AG09309 (cell line): ENCODE measurements around the gene SCN2B.

Experiments
- DNase-seq: peaks from one replicate; pipeline ENCODE4 v3.0.0-alpha.2; 2010; ENCODE audit warnings: low read depth
- H3K4me3 ChIP-seq: 2 replicates; pipeline ENCODE4 v1.5.1; 2011; ENCODE audit warnings: mild to moderate bottlenecking, low read depth, low read length, moderate library complexity; ENCODE audit not compliant: control insufficient read depth
- CTCF ChIP-seq: IDR thresholded peaks from 2 replicates; pipeline ENCODE4 v1.5.1; 2011; ENCODE audit warnings: mild to moderate bottlenecking, low read depth, low read length, inconsistent platforms; ENCODE audit not compliant: insufficient read depth, control insufficient read depth; ENCODE audit errors: missing control alignments

SCN2B gene

GRCh38 chr11:118135051-118135795, 41.2 kb downstream of the SCN2B start:
- H3K4me3 ChIP-seq, result no peak overlapping the region
- no peak for DNase-seq
- no peak for TF ChIP-seq CTCF

GRCh38 chr11:118133816-118134215, 42.6 kb downstream of the SCN2B start:
- no peak for DNase-seq
- TF ChIP-seq CTCF, result no peak
- no peak overlapping the region for H3K4me3 ChIP-seq

DNA sequence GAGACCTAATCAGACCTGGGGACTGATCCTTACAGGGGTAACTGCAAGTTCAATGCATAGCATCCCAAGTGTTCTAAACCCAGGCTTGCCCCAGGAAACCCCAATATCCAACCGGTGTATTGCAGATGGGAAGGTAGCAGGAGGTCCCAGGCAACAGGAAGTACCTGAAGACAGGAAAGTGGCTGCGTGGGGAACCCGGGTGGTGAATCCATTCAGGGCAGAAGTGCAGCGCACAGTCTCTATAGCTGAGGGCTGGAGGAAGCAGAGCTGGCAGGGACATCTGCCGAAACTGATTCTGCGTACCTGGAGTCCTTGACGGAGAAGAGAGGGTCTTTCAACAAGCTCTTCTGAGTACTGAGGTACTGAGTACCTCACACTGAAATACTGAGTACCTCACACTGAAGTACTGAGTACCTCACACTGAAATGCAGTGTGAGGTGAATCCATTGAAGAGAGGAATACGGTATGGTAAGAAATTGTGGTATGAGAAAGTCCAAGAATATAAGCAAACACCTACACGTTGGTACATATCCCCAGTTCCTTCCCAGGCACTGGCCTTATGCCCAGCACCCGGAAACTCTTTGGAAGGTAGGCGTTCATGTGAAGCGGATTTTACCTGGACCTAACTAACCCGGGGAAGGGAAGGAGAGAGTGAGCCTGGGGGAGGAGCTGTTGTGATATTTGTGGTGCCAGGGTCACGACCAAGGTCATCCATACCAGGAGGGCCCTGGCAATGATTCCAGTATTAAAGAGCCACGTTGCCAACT, 43.9 kb downstream of the SCN2B start:
- no peak overlapping the region for H3K4me3 ChIP-seq
- no peak for DNase-seq
- no peak for TF ChIP-seq CTCF

DNA sequence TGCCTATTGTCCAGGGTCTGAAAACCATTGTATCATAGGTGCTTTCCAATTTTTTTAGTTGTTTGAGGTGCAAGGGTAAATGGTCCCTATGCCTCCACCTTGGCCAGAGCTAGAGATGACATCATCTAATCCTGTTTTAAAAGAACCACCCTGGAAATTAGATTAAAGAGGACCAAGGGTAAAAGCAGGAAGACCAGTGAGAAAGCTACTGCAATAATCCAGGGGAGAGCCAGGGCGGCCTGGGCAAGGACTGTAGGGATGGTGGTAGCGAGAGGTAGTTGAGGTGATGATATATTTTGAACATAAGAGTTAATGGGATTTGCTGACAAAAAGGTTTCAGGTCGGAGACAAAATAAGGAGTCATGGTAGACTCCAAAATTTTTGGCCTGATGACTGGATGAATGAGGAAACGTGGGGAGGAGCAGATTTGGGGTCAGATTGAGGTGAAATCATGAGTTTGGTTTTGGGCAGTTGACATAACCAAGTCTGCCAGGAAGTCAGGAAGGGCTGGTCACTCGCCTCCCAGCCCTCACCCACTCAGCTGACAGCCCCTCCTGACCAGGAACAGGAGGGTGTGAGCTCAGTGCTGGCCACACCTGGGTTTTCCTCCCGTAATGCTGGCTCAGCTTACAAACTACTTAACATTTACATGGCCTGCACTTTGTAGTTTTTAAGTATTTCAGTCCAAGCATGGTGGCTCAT, 46.8 kb downstream of the SCN2B start:
- TF ChIP-seq CTCF, result no peak
- no peak overlapping the region for H3K4me3 ChIP-seq
- no peak for DNase-seq

DNA sequence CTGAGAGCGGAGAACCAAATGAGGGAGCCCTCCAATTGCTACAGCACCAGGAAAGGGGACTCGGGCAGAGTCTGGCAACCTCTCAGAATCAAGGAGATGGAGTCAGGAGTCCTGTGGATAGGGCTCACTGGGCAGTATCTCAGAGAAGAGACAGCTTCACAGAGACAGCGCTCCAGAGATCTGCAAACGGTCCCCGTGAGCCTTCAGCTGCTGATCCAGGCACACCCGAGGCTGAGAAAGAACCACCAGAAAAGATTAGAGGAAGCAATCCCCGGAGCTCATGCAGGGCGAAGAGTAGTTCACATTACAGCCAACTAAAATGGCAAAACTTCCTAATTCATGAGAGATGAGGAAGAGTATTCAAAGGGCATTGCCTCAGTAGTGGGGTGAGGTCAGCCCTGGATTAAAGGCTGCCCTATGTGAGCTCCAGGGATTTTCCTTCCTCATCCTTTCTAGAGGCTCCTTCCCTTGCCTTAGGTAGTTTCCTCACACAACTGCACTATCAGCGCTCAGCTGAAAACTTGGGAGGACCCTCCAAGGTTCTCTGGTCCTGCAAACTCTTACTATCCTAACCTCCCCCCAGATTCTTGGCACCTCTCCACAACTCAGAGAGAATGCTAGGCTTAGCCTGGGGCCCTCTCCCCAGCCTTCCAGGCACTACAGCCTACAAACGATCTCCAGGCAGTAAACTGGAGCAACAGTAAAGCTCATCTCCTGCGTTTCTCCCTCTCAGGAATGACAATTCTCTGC, 47.5 kb downstream of the SCN2B start:
- no peak overlapping the region for H3K4me3 ChIP-seq
- TF ChIP-seq CTCF, result no peak
- DNase-seq, result no peak

- TF ChIP-seq CTCF, result no peak
- no peak overlapping the region for H3K4me3 ChIP-seq
- no peak for DNase-seq
Observed at GRCh38 chr11:118128310-118128709, 48.1 kb downstream of the SCN2B start.
